HG02623 (cell line): Measurements from ENCODE around the gene CASZ1.

Experiments
- ATAC-seq: cut with Tn5 transposase; IDR thresholded peaks from one replicate; pipeline ENCODE4 v1.9.1; 2021; ENCODE audit warnings: moderate library complexity; ENCODE audit not compliant: unreplicated experiment

CASZ1 gene

GRCh38 chr1:10640843-10641553, 155.4 kb downstream of the CASZ1 start:
- ATAC-seq = no peak

GRCh38 chr1:10639775-10640578, 156.5 kb downstream of the CASZ1 start:
- no peak for ATAC-seq

- ATAC-seq = no peak
Measured at GRCh38 chr1:10639011-10639774, 157.3 kb downstream of the CASZ1 start.

GRCh38 chr1:10638559-10639005, 157.9 kb downstream of the CASZ1 start:
- no peak for ATAC-seq

- no peak for ATAC-seq
Measured at GRCh38 chr1:10637834-10638558, 158.4 kb downstream of the CASZ1 start.

- no peak for ATAC-seq
Measured at GRCh38 chr1:10637400-10637799, 159.0 kb downstream of the CASZ1 start.

GRCh38 chr1:10635992-10636391, 160.5 kb downstream of the CASZ1 start:
- ATAC-seq = no peak

- no peak for ATAC-seq
Measured at GRCh38 chr1:10635085-10635896, 161.2 kb downstream of the CASZ1 start.

GRCh38 chr1:10634428-10635084, 161.9 kb downstream of the CASZ1 start:
- no peak for ATAC-seq

GRCh38 chr1:10634075-10634427, 162.4 kb downstream of the CASZ1 start:
- ATAC-seq = no peak

- ATAC-seq = no peak
Measured at GRCh38 chr1:10633416-10633815, 163.0 kb downstream of the CASZ1 start.

- no peak for ATAC-seq
Measured at GRCh38 chr1:10632691-10633090, 163.8 kb downstream of the CASZ1 start.

GRCh38 chr1:10631811-10632593, 164.4 kb downstream of the CASZ1 start:
- no peak for ATAC-seq

GRCh38 chr1:10631121-10631810, 165.2 kb downstream of the CASZ1 start:
- no peak for ATAC-seq

- no peak for ATAC-seq
Measured at GRCh38 chr1:10630661-10631120, 165.8 kb downstream of the CASZ1 start.

GRCh38 chr1:10629816-10630571, 166.5 kb downstream of the CASZ1 start:
- no peak for ATAC-seq

- ATAC-seq = no peak
Measured at GRCh38 chr1:10629091-10629815, 167.2 kb downstream of the CASZ1 start.
